ACC112 (cell line): ENCODE results near the gene TEX13A.

Experiments used
- H2AFZ ChIP-seq: fragments of 200-600 bp; sonication (generic); one replicate; pipeline ENCODE4 v1.6.0; 2017; ENCODE audit warnings: antibody characterized with exemption, low read length; ENCODE audit not compliant: unreplicated experiment
- H3K27ac ChIP-seq: fragments of 200-600 bp; sonication (generic); 2 replicates; pipeline ENCODE4 v1.5.1; 2014; ENCODE audit warnings: low read depth, mild to moderate bottlenecking, antibody characterized with exemption, low read length, moderate library complexity
- H3K27me3 ChIP-seq: fragments of 200-600 bp; sonication (generic); 2 replicates; pipeline ENCODE4 v1.6.1; 2014; ENCODE audit warnings: mild to moderate bottlenecking, antibody characterized with exemption, low read length, moderate library complexity, mixed read lengths; ENCODE audit not compliant: insufficient read depth
- H3K36me3 ChIP-seq: fragments of 200-600 bp; sonication (generic); 2 replicates; pipeline ENCODE4 v1.6.1; 2016; ENCODE audit warnings: mild to moderate bottlenecking, antibody characterized with exemption, low read length, moderate library complexity, mixed read lengths; ENCODE audit not compliant: insufficient read depth
- H3K4me1 ChIP-seq: fragments of 200-600 bp; sonication (generic); one replicate; pipeline ENCODE4 v1.6.1; 2016; ENCODE audit warnings: low read length, mixed read lengths; ENCODE audit not compliant: insufficient read depth, unreplicated experiment, control insufficient read depth
- H3K4me3 ChIP-seq: fragments of 200-600 bp; sonication (generic); 2 replicates; pipeline ENCODE4 v1.5.1; 2014; ENCODE audit warnings: mild to moderate bottlenecking, low read depth, low read length
- H3K79me2 ChIP-seq: fragments of 200-600 bp; sonication (generic); one replicate; pipeline ENCODE4 v1.6.0; 2016; ENCODE audit warnings: low read length; ENCODE audit not compliant: control insufficient read depth, unreplicated experiment, insufficient read depth

TEX13A gene

GRCh38 chrX:105228602-105229001 lies 8.1 kb upstream of the TEX13A start:
- Histone ChIP-seq H3K79me2 (no peaks in the 10 kb centered on the region), H3K27ac (no peak overlapping the region), H3K4me3 (no peak overlapping the region), H3K36me3 (no peaks in the 10 kb centered on the region), H2AFZ (no peak overlapping the region), H3K27me3 (no peaks in the 10 kb centered on the region), H3K4me1 (no peaks in the 10 kb centered on the region)

DNA sequence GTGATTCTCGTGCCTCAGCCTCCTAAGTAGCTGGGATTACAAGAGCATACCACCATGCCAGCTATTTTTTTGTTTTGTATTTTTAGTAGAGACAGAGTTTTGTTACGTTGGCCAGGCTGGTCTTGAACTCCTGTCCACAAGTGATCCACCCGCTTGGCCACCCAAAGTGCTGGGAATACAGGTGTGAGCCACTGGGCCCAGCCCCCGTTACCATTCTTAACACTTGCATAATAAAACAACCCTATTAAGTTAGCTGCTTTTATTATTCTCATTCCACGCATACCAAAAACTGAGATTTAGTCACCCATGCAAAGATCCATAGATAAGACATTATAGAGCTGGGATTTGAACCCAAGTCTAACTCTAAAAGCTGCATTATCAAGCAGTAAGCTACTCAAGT lies 6.0 kb upstream of the TEX13A start:
- no peaks in the 10 kb centered on the region for H3K27me3 ChIP-seq
- no peaks in the 10 kb centered on the region for H3K79me2 ChIP-seq
- no peaks in the 10 kb centered on the region for H3K36me3 ChIP-seq
- no peaks in the 10 kb centered on the region for H3K4me1 ChIP-seq
- no peak overlapping the region for H3K27ac ChIP-seq
- H2AFZ ChIP-seq = no peak overlapping the region
- H3K4me3 ChIP-seq = no peak overlapping the region

GRCh38 chrX:105221374-105221773 lies 880 bp upstream of the TEX13A start:
- H3K27me3 ChIP-seq = no peaks in the 10 kb centered on the region
- H3K27ac ChIP-seq = no peak overlapping the region
- H3K4me1 ChIP-seq = no peaks in the 10 kb centered on the region
- H3K4me3 ChIP-seq = no peak overlapping the region
- no peaks in the 10 kb centered on the region for H3K79me2 ChIP-seq
- H2AFZ ChIP-seq = no peak overlapping the region
- no peaks in the 10 kb centered on the region for H3K36me3 ChIP-seq

- no peak overlapping the region for H2AFZ ChIP-seq
- H3K4me1 ChIP-seq = no peaks in the 10 kb centered on the region
- H3K79me2 ChIP-seq = no peaks in the 10 kb centered on the region
- no peaks in the 10 kb centered on the region for H3K36me3 ChIP-seq
- H3K4me3 ChIP-seq = no peak overlapping the region
- H3K27ac ChIP-seq = no peak overlapping the region
- H3K27me3 ChIP-seq = no peaks in the 10 kb centered on the region
Measured at GRCh38 chrX:105219454-105220401, 766 bp downstream of the TEX13A start.

- Histone ChIP-seq H3K79me2 (no peaks in the 10 kb centered on the region), H3K4me3 (no peak overlapping the region), H2AFZ (no peak overlapping the region), H3K27ac (no peak overlapping the region), H3K27me3 (no peaks in the 10 kb centered on the region), H3K36me3 (no peaks in the 10 kb centered on the region), H3K4me1 (no peaks in the 10 kb centered on the region)
Measured at GRCh38 chrX:105211066-105211575, 9.4 kb downstream of the TEX13A start.

DNA sequence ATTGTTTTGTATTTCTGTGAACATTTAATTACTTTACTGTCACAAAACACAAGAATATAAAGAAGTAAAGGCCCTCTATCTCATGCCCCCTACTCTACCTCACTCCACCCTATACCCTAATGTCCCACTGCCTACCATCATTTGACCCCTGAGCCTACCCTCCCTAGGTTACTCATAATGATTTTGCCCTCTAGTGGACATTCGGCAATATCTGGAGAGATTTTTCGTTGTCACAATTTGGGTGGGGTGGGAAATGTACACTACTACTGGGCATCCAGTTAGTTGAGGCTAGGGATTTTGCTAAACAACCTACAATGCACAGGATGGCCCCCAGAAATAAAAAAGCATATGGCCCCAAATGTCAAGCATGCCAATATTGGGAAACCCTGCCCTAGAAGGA lies 10.2 kb downstream of the TEX13A start:
- no peak overlapping the region for H3K27ac ChIP-seq
- no peaks in the 10 kb centered on the region for H3K79me2 ChIP-seq
- H3K27me3 ChIP-seq = no peaks in the 10 kb centered on the region

GRCh38 chrX:105209406-105209805 lies 11.1 kb downstream of the TEX13A start:
- H3K27ac ChIP-seq = no peak overlapping the region
- H3K36me3 ChIP-seq = no peaks in the 10 kb centered on the region
- H3K4me1 ChIP-seq = no peaks in the 10 kb centered on the region
- H3K4me3 ChIP-seq = no peak overlapping the region
- no peaks in the 10 kb centered on the region for H3K79me2 ChIP-seq
- no peaks in the 10 kb centered on the region for H3K27me3 ChIP-seq
- H2AFZ ChIP-seq = no peak overlapping the region

More for the DNA sequence above, 10.2 kb downstream of the TEX13A start:
- H3K4me3 ChIP-seq = no peak overlapping the region
- no peaks in the 10 kb centered on the region for H3K36me3 ChIP-seq
- no peaks in the 10 kb centered on the region for H3K4me1 ChIP-seq
- H2AFZ ChIP-seq = no peak overlapping the region

- H3K27me3 ChIP-seq = no peaks in the 10 kb centered on the region
- H3K36me3 ChIP-seq = no peaks in the 10 kb centered on the region
- H2AFZ ChIP-seq = no peak overlapping the region
- H3K27ac ChIP-seq = no peak overlapping the region
- no peaks in the 10 kb centered on the region for H3K79me2 ChIP-seq
- H3K4me3 ChIP-seq = no peak overlapping the region
- H3K4me1 ChIP-seq = no peaks in the 10 kb centered on the region
Measured at GRCh38 chrX:105191878-105192277, 28.6 kb downstream of the TEX13A start.

DNA sequence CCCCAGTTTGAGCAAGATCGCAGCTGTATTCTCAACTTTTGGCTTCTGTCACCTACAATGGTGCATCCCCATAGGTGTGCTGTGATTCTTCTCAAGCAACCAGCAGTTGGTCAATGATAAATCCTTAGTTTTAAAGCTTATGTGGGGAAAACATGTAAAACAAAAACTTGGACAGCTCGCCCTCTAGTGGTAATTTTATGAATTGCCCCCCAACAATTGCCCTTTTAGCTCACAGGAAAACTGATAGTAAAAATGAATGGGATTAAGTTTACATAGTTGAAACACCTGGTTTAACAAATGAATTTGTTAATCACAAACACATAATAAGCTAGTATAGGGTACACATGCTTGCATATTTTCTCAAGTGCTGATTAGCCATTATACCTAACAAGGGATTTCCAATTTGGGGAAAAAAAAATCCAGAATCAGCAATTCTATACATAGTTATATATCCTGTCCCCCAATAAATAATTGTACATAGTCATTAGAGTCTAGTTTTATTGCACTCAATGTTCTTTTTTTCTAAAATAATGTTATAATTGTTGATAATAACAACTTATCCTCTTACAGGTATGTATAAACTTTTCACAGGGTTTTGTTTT lies 30.1 kb downstream of the TEX13A start:
- no peak overlapping the region for H3K27ac ChIP-seq
- no peak overlapping the region for H3K4me3 ChIP-seq
- H3K79me2 ChIP-seq = no peaks in the 10 kb centered on the region
- no peaks in the 10 kb centered on the region for H3K27me3 ChIP-seq
- H2AFZ ChIP-seq = no peak overlapping the region
- H3K4me1 ChIP-seq = no peaks in the 10 kb centered on the region
- H3K36me3 ChIP-seq = no peaks in the 10 kb centered on the region

DNA sequence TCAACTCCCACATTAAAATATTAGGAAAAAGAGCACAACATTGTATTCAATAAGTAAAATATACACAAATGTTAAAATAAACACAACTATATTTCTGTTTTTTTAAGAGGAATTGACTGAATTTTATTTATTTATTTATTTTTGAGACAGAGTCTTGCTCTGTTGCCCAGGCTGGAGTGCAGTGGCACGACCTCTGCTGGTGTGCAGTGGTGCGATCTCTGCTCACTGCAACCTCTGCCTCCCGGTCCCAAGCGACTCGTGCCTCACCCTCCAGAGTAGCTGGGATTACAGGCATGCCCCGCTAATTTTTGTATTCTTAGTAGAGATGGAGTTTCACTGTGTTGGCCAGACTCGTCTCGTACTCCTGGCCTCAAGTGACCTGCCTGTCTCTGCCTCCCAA lies 31.4 kb downstream of the TEX13A start:
- no peak overlapping the region for H3K4me3 ChIP-seq
- H3K27me3 ChIP-seq = no peaks in the 10 kb centered on the region
- no peak overlapping the region for H3K27ac ChIP-seq
- H3K79me2 ChIP-seq = no peaks in the 10 kb centered on the region
- no peaks in the 10 kb centered on the region for H3K36me3 ChIP-seq
- H3K4me1 ChIP-seq = no peaks in the 10 kb centered on the region
- no peak overlapping the region for H2AFZ ChIP-seq

- H3K4me1 ChIP-seq = no peaks in the 10 kb centered on the region
- H3K79me2 ChIP-seq = no peaks in the 10 kb centered on the region
- no peak overlapping the region for H2AFZ ChIP-seq
- H3K4me3 ChIP-seq = no peak overlapping the region
- H3K36me3 ChIP-seq = no peaks in the 10 kb centered on the region
- no peaks in the 10 kb centered on the region for H3K27me3 ChIP-seq
- no peak overlapping the region for H3K27ac ChIP-seq
Measured at GRCh38 chrX:105179644-105180043, 40.9 kb downstream of the TEX13A start.
